Vagina (tissue), 2 donors: Measurements from ENCODE around the gene DYNC2I2.
"Not testable (repeated sequence)": the region's sequence is repeated elsewhere in the genome, so short reads cannot be mapped to it uniquely, and the experiment has no call there.

Experiments
- CTCF ChIP-seq, 3 experiments: fragments of 450-650 bp in 2 of 3; fragments of 200-600 bp in 1 of 3; sonication (generic) in 1 of 3; IDR thresholded peaks; one replicate each; pipeline ENCODE4 v1.5.1; 2017 to 2019; ENCODE audit warnings: antibody characterized with exemption in 3 of 3, mild to moderate bottlenecking in 2 of 3, moderate library complexity in 2 of 3
- POLR2A ChIP-seq, 2 donors: fragments of 450-650 bp; IDR thresholded peaks; one replicate each; pipeline ENCODE4 v1.6.1; 2017; ENCODE audit warnings: antibody characterized with exemption in 2 of 2, mild to moderate bottlenecking in 2 of 2, moderate library complexity in 2 of 2
- POLR2AphosphoS5 ChIP-seq, 2 donors: sonication (generic); formaldehyde crosslinking; IDR thresholded peaks; one replicate each; pipeline ENCODE4 v1.9.0; 2017; ENCODE audit warnings: antibody characterized with exemption in 2 of 2, mild to moderate bottlenecking in 2 of 2, low read depth in 1 of 2; ENCODE audit not compliant: insufficient read depth in 1 of 2

GRCh38 chr9:128586934-128587333, 69.7 kb downstream of the DYNC2I2 start:
- not testable (repeated sequence) for TF ChIP-seq CTCF (IDR thresholded peaks at IDR 0.05); POLR2AphosphoS5 (IDR thresholded peaks at IDR 0.05; ENCODE audit: insufficient read depth in 1 of 2, low read depth in 1 of 2); POLR2A (IDR thresholded peaks at IDR 0.05)
